Measurements from ENCODE around the gene PBRM1.

- TF ChIP-seq CTCF (conservative IDR thresholded peaks at IDR 0.05 in 1 of 2, IDR thresholded peaks at IDR 0.05 in 1 of 2; ENCODE audit: low read depth in 1 of 2, low read length in 2 of 2) (no peak), EZH2 (IDR thresholded peaks at IDR 0.05; ENCODE audit: low read length, missing control alignments) (no peak)
Measured at GRCh38 chr3:52520716-52521487, 164.8 kb downstream of the PBRM1 start.

Measured in fibroblast of lung (primary cell).